ENCODE measurements around the gene HIGD2B. TPM values are rescaled to one million over a fixed set of nuclear protein-coding genes. Genes with fewer than 3 reads are reported as not detected.
A peak's percentile ranks its signal among the peaks of the same experiment; 100 is the strongest.

Gene HIGD2B
- total RNA-seq, 1 donor from 2014 or later: not detected

GRCh38 chr15:72690938-72691337 is 5.0 kb upstream of the HIGD2B start:
- DNase-seq (ENCODE audit: extremely low spot score, unreplicated experiment): no peak
- Mint-ChIP-seq H3K27ac (ENCODE audit: unreplicated experiment) (no peak overlapping the region), H3K27me3 (ENCODE audit: unreplicated experiment) (no peaks in the 10 kb centered on the region), H3K4me1 (ENCODE audit: unreplicated experiment) (peaks cover 7% of the 10 kb centered on the region), H3K4me3 (ENCODE audit: unreplicated experiment) (no peak overlapping the region), H3K36me3 (ENCODE audit: unreplicated experiment) (peaks cover 7% of the 10 kb centered on the region), H3K9me3 (ENCODE audit: unreplicated experiment) (no peaks in the 10 kb centered on the region)
- no peak for TF ChIP-seq CTCF (IDR thresholded peaks at IDR 0.05)

- TF ChIP-seq CTCF (IDR thresholded peaks at IDR 0.05): no peak
- no peak for DNase-seq (ENCODE audit: extremely low spot score, unreplicated experiment)
- Mint-ChIP-seq H3K27ac (ENCODE audit: unreplicated experiment) (no peak overlapping the region), H3K27me3 (ENCODE audit: unreplicated experiment) (no peaks in the 10 kb centered on the region), H3K4me3 (ENCODE audit: unreplicated experiment) (no peak overlapping the region), H3K4me1 (ENCODE audit: unreplicated experiment) (peaks cover 14% of the 10 kb centered on the region), H3K36me3 (ENCODE audit: unreplicated experiment) (no peaks in the 10 kb centered on the region), H3K9me3 (ENCODE audit: unreplicated experiment) (no peaks in the 10 kb centered on the region)
Observed at GRCh38 chr15:72688697-72689096, 2.7 kb upstream of the HIGD2B start.

GRCh38 chr15:72685301-72685924 is 569 bp downstream of the HIGD2B start:
- peaks cover 9% of the 10 kb centered on the region for H3K27me3 Mint-ChIP-seq (ENCODE audit: unreplicated experiment)

GRCh38 chr15:72682772-72683171 is 3.2 kb downstream of the HIGD2B start:
- Mint-ChIP-seq H3K36me3 (ENCODE audit: unreplicated experiment) (no peaks in the 10 kb centered on the region), H3K27me3 (ENCODE audit: unreplicated experiment) (peaks cover 35% of the 10 kb centered on the region), H3K27ac (ENCODE audit: unreplicated experiment) (no peak overlapping the region), H3K4me3 (ENCODE audit: unreplicated experiment) (no peak overlapping the region), H3K4me1 (ENCODE audit: unreplicated experiment) (peaks cover 12% of the 10 kb centered on the region), H3K9me3 (ENCODE audit: unreplicated experiment) (no peaks in the 10 kb centered on the region)
- DNase-seq (ENCODE audit: extremely low spot score, unreplicated experiment): no peak
- TF ChIP-seq CTCF (IDR thresholded peaks at IDR 0.05): no peak

More at GRCh38 chr15:72685301-72685924, 569 bp downstream of the HIGD2B start:
- Mint-ChIP-seq H3K27ac (ENCODE audit: unreplicated experiment) (peak overlapping the region; percentile 99), H3K4me1 (ENCODE audit: unreplicated experiment) (peaks cover 14% of the 10 kb centered on the region), H3K36me3 (ENCODE audit: unreplicated experiment) (no peaks in the 10 kb centered on the region), H3K4me3 (ENCODE audit: unreplicated experiment) (peak overlapping the region; percentile 94), H3K9me3 (ENCODE audit: unreplicated experiment) (no peaks in the 10 kb centered on the region)
- no peak for DNase-seq (ENCODE audit: extremely low spot score, unreplicated experiment)
- TF ChIP-seq CTCF (IDR thresholded peaks at IDR 0.05): peak; percentile 7

GRCh38 chr15:72680931-72681330 is 5.1 kb downstream of the HIGD2B start:
- no peaks in the 10 kb centered on the region for H3K9me3 Mint-ChIP-seq (ENCODE audit: unreplicated experiment)
- H3K27ac Mint-ChIP-seq (ENCODE audit: unreplicated experiment): no peak overlapping the region
- peaks cover 44% of the 10 kb centered on the region for H3K27me3 Mint-ChIP-seq (ENCODE audit: unreplicated experiment)
- H3K4me3 Mint-ChIP-seq (ENCODE audit: unreplicated experiment): no peak overlapping the region
- peaks cover 7% of the 10 kb centered on the region for H3K4me1 Mint-ChIP-seq (ENCODE audit: unreplicated experiment)
- DNase-seq (ENCODE audit: extremely low spot score, unreplicated experiment): no peak
- no peaks in the 10 kb centered on the region for H3K36me3 Mint-ChIP-seq (ENCODE audit: unreplicated experiment)
- no peak for TF ChIP-seq CTCF (IDR thresholded peaks at IDR 0.05)
